Neural progenitor cell (in vitro differentiated cells): ENCODE measurements around the gene ABL1.

Source experiments
- CTCF ChIP-seq: fragments of 200-600 bp; sonication (generic); IDR thresholded peaks from 2 replicates; pipeline ENCODE4 v1.5.1; 2017; ENCODE audit warnings: antibody characterized with exemption, mild to moderate bottlenecking
- EZH2 ChIP-seq: fragments of 200-600 bp; sonication (generic); IDR thresholded peaks from 2 replicates; pipeline ENCODE4 v1.6.1; 2017; ENCODE audit warnings: antibody characterized with exemption, mild to moderate bottlenecking, moderate library complexity
- EZH2phosphoT487 ChIP-seq: fragments of 200-600 bp; sonication (generic); IDR thresholded peaks from 2 replicates; pipeline ENCODE4 v1.6.1; 2017; ENCODE audit warnings: antibody characterized with exemption

DNA sequence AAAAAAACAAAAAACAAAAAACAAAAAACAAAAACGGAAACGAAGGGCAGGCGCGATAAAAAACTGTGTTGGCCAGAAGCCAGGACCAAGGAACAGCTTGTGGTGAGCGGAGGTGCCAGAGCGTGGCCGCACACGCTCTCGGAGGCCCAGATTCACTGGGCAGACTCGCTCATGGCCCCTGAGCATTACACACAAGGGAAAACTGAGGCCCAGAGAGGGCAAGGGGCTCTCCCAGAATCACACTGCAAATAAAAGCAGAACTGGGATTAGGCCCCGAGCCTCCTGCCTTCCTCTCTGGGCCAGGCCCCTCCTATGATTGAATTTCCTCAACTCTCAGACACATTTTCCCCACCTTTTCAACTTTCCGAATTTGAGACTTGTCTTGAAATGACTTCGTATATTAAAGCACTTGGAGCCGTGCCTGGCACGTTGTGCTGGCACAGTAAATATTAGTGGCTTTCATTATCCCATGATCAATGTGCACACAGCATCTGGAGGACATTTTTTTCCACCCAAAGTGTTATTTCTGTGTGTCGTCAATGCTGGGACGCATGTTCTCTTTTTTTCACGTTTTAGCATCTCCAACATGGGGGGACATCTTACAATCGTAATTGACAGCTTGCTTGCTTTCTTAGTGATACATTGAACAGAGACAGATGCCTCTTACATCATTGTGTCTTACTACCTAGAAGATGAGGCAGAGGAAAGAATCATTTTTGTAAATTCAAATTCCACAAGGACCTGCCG is 96.6 kb downstream of the ABL1 start:
- no peak for TF ChIP-seq CTCF
- TF ChIP-seq EZH2phosphoT487 = no peak
- TF ChIP-seq EZH2 = no peak
